H1 (cell line): ENCODE results near the gene FAM8A1. TPM values are rescaled to one million over a fixed set of nuclear protein-coding genes. Genes with fewer than 3 reads are reported as not detected.

Experiments used
- CTCF ChIA-PET: fragments of 300-600 bp; sonication (Branson Sonifier 250); formaldehyde crosslinking; loops from one replicate; lab custom pipeline; 2021; ENCODE audit not compliant: partially characterized antibody; lab: Charles Lee
- POLR2A ChIA-PET: fragments of 300-600 bp; sonication (Branson Sonifier 250); formaldehyde crosslinking; loops from one replicate; lab custom pipeline; 2021; ENCODE audit warnings: inconsistent platforms; ENCODE audit not compliant: partially characterized antibody; lab: Charles Lee
- DNase-seq, 2 experiments: peaks; one replicate each; pipeline versions ENCODE4 v3.0.0 to v3.0.0-alpha.2; 2010 to 2022; ENCODE audit warnings: low spot score in 2 of 2, low read depth in 1 of 2, mixed read lengths in 1 of 2
- FAIRE-seq: peaks from 2 replicates; lab custom pipeline; 2011; peaks lifted over from hg19 to GRCh38; lab: Jason Lieb, UNC
- H2AFZ ChIP-seq: 2 replicates; pipeline ENCODE4 v1.8.1; 2012; ENCODE audit warnings: low read length, inconsistent platforms
- H2AK5ac ChIP-seq: 2 replicates; pipeline ENCODE4 v1.6.1; 2013; ENCODE audit warnings: low read depth, low read length
- H2BK120ac ChIP-seq: replicated peaks from 2 replicates; pipeline ENCODE3; 2013; ENCODE audit warnings: low read depth, low read length, inconsistent platforms
- H2BK12ac ChIP-seq: 2 replicates; pipeline ENCODE4 v1.6.1; 2013; ENCODE audit warnings: low read depth, low read length
- H2BK15ac ChIP-seq: 2 replicates; pipeline ENCODE4 v1.6.1; 2013; ENCODE audit warnings: low read length
- H2BK20ac ChIP-seq: 2 replicates; pipeline ENCODE4 v1.6.1; 2013; ENCODE audit warnings: low read length
- H2BK5ac ChIP-seq: 2 replicates; pipeline ENCODE4 v1.6.1; 2013; ENCODE audit warnings: low read depth, low read length
- H3K14ac ChIP-seq: 2 replicates; pipeline ENCODE4 v1.6.1; 2013; ENCODE audit warnings: inconsistent platforms; ENCODE audit not compliant: insufficient read length
- H3K18ac ChIP-seq: 2 replicates; pipeline ENCODE4 v1.6.1; 2013; ENCODE audit warnings: low read length; ENCODE audit errors: extremely low read depth
- H3K23ac ChIP-seq: 2 replicates; pipeline ENCODE4 v1.6.1; 2013; ENCODE audit warnings: inconsistent platforms; ENCODE audit not compliant: insufficient read length
- H3K23me2 ChIP-seq: 2 replicates; pipeline ENCODE4 v1.6.1; 2013; ENCODE audit warnings: low read depth, low read length
- H3K27ac ChIP-seq: 2 replicates; pipeline ENCODE4 v1.6.1; 2011; ENCODE audit warnings: low read depth, low read length, inconsistent platforms
- H3K27me3 ChIP-seq, 4 experiments: replicated peaks in 1 of 4; 1 replicate in 1 of 4; 2 replicates in 3 of 4; pipeline versions ENCODE4 v1.6.1 to v1.8.1; 2011 to 2013; ENCODE audit warnings: low read length in 3 of 4, mild to moderate bottlenecking in 3 of 4, inconsistent platforms in 2 of 4, mixed read lengths in 2 of 4, moderate library complexity in 1 of 4; ENCODE audit not compliant: control insufficient read depth in 3 of 4, insufficient read depth in 3 of 4; ENCODE audit errors: extremely low read depth in 1 of 4
- H3K36me3 ChIP-seq, 4 experiments: 2 replicates each; pipeline versions ENCODE4 v1.6.1 to v1.8.1; 2011 to 2013; ENCODE audit warnings: mild to moderate bottlenecking in 4 of 4, low read length in 3 of 4, moderate library complexity in 2 of 4, control low read depth in 1 of 4, inconsistent platforms in 1 of 4; ENCODE audit not compliant: insufficient read depth in 4 of 4, control insufficient read depth in 2 of 4
- H3K4ac ChIP-seq: replicated peaks from 2 replicates; pipeline ENCODE3; 2013; ENCODE audit warnings: low read length, low read depth, mixed read lengths, inconsistent platforms; ENCODE audit not compliant: insufficient read length
- H3K4me1 ChIP-seq, 4 experiments: replicated peaks in 1 of 4; 1 replicate in 1 of 4; 2 replicates in 3 of 4; pipeline versions ENCODE4 v1.6.1 to v1.8.1; 2011 to 2013; ENCODE audit warnings: low read length in 3 of 4, inconsistent platforms in 2 of 4, mixed read lengths in 1 of 4; ENCODE audit not compliant: insufficient read depth in 4 of 4, control insufficient read depth in 3 of 4
- H3K4me2 ChIP-seq, 2 experiments: 2 replicates each; pipeline versions ENCODE4 v1.6.1 to v1.8.1; 2011 to 2013; ENCODE audit warnings: low read depth in 2 of 2, low read length in 2 of 2, control low read depth in 1 of 2, inconsistent platforms in 1 of 2, mild to moderate bottlenecking in 1 of 2; ENCODE audit not compliant: insufficient read depth in 1 of 2
- H3K4me3 ChIP-seq, 4 experiments: fragments of 200-600, 300-600 bp in 1 of 4; sonication (generic), shearing (Covaris generic), sonication (Bioruptor Twin) in 1 of 4; 2 replicates each; pipeline versions ENCODE4 v1.5.1 to v1.8.1; 2011 to 2016; ENCODE audit warnings: low read length in 4 of 4, low read depth in 3 of 4, control low read depth in 2 of 4, inconsistent platforms in 2 of 4, mild to moderate bottlenecking in 2 of 4, mixed read lengths in 1 of 4, moderate library complexity in 1 of 4; ENCODE audit not compliant: insufficient read depth in 2 of 4; ENCODE audit errors: extremely low read depth in 1 of 4
- H3K56ac ChIP-seq: replicated peaks from 2 replicates; pipeline ENCODE3; 2013; ENCODE audit warnings: low read depth, mild to moderate bottlenecking, mixed read lengths, low read length, inconsistent platforms; ENCODE audit not compliant: insufficient read length
- H3K79me1 ChIP-seq: 2 replicates; pipeline ENCODE4 v1.6.1; 2013; ENCODE audit warnings: low read depth, low read length, control low read depth
- H3K79me2 ChIP-seq, 2 experiments: 2 replicates each; pipeline versions ENCODE4 v1.6.1 to v1.8.1; 2012 to 2013; ENCODE audit warnings: low read length in 2 of 2, mild to moderate bottlenecking in 2 of 2, inconsistent platforms in 1 of 2; ENCODE audit not compliant: insufficient read depth in 2 of 2, control insufficient read depth in 1 of 2
- H3K9ac ChIP-seq, 4 experiments: replicated peaks in 1 of 4; 1 replicate in 1 of 4; 2 replicates in 3 of 4; pipeline versions ENCODE4 v1.6.1 to v1.8.1; 2011 to 2013; ENCODE audit warnings: low read depth in 3 of 4, low read length in 3 of 4, control low read depth in 2 of 4, mild to moderate bottlenecking in 2 of 4, moderate library complexity in 2 of 4, inconsistent platforms in 1 of 4; ENCODE audit errors: extremely low read depth in 1 of 4
- H3K9me3 ChIP-seq, 2 experiments: 2 replicates each; pipeline versions ENCODE4 v1.6.1 to v1.8.1; 2012 to 2013; ENCODE audit warnings: mild to moderate bottlenecking in 2 of 2, moderate library complexity in 2 of 2, control low read depth in 1 of 2, inconsistent platforms in 1 of 2, low read depth in 1 of 2, low read length in 1 of 2, mixed read lengths in 1 of 2; ENCODE audit not compliant: insufficient read depth in 2 of 2
- H4K20me1 ChIP-seq, 2 experiments: replicated peaks in 1 of 2; 2 replicates each; pipeline versions ENCODE3 to v1.8.1; 2011 to 2013; ENCODE audit warnings: inconsistent platforms in 2 of 2, low read length in 2 of 2, mild to moderate bottlenecking in 1 of 2; ENCODE audit not compliant: insufficient read depth in 2 of 2, control insufficient read depth in 1 of 2
- H4K5ac ChIP-seq: 2 replicates; pipeline ENCODE4 v1.6.1; 2013; ENCODE audit warnings: low read length, low read depth, mixed read lengths, inconsistent platforms; ENCODE audit not compliant: insufficient read length
- H4K8ac ChIP-seq: 2 replicates; pipeline ENCODE4 v1.8.0; 2013; ENCODE audit warnings: mild to moderate bottlenecking, moderate library complexity, low read length, inconsistent platforms; ENCODE audit not compliant: insufficient read depth; ENCODE audit errors: extremely low read depth
- H4K91ac ChIP-seq: replicated peaks from 2 replicates; pipeline ENCODE3; 2013; ENCODE audit warnings: low read length, mixed read lengths, inconsistent platforms; ENCODE audit not compliant: insufficient read length
- BCL11A ChIP-seq, 2 experiments: IDR thresholded peaks; one replicate each; pipeline ENCODE4 v1.6.1; 2011; ENCODE audit warnings: low read depth in 2 of 2, low read length in 2 of 2, mild to moderate bottlenecking in 2 of 2
- CBX8 ChIP-seq: fragments of 300-800, 300-1000 bp; sonication (generic); IDR thresholded peaks from 2 replicates; pipeline ENCODE4 v1.7.1; 2016; ENCODE audit warnings: low read depth, low read length, borderline replicate concordance
- GABPA ChIP-seq: IDR thresholded peaks from 2 replicates; pipeline ENCODE4 v1.6.1; 2011; ENCODE audit warnings: mild to moderate bottlenecking, low read length, moderate library complexity, borderline replicate concordance; ENCODE audit not compliant: insufficient read depth
- KDM4A ChIP-seq: IDR thresholded peaks from one replicate; pipeline ENCODE4 v1.7.1; 2012; ENCODE audit warnings: low read depth, mild to moderate bottlenecking, moderate library complexity, low read length, inconsistent platforms; ENCODE audit not compliant: severe bottlenecking
- POLR2A ChIP-seq, 2 experiments: IDR thresholded peaks; 1 replicate in 1 of 2; 2 replicates in 1 of 2; pipeline ENCODE4 v1.6.1; 2011; ENCODE audit warnings: low read depth in 2 of 2, low read length in 2 of 2, mild to moderate bottlenecking in 2 of 2; ENCODE audit errors: control extremely low read depth in 1 of 2
- RNF2 ChIP-seq: fragments of 200-900, 300-1000 bp; sonication (generic); IDR thresholded peaks from 2 replicates; pipeline ENCODE4 v1.7.1; 2016; ENCODE audit warnings: borderline replicate concordance, low read depth, mild to moderate bottlenecking, antibody characterized with exemption, low read length; ENCODE audit not compliant: poor library complexity, severe bottlenecking; ENCODE audit errors: missing control alignments
- SP2 ChIP-seq: IDR thresholded peaks from 2 replicates; pipeline ENCODE4 v1.6.1; 2012; ENCODE audit warnings: mild to moderate bottlenecking, low read length, inconsistent platforms
- SUZ12 ChIP-seq: fragments of 200-600 bp; sonication (generic); IDR thresholded peaks from 2 replicates; pipeline ENCODE4 v1.6.1; 2012; ENCODE audit warnings: mild to moderate bottlenecking, inconsistent platforms, low read length, moderate library complexity, mixed read lengths
- WGBS, 2 experiments: shearing (Covaris generic) in 1 of 2; methylation state at CpG; one replicate each; pipeline versions ENCODE4 v1.1.6 to v1.1.7; 2013 to 2015; ENCODE audit warnings: low lambda C conversion rate in 2 of 2, mixed read lengths in 2 of 2, inconsistent platforms in 1 of 2, low coverage in 1 of 2, missing lambda C conversion rate in 1 of 2; ENCODE audit not compliant: insufficient replicate concordance in 2 of 2, insufficient coverage in 1 of 2, insufficient read length in 1 of 2; ENCODE audit errors: extremely low coverage in 1 of 2, missing lambda C conversion rate in 1 of 2; 5-methylcytosine and 5-hydroxymethylcytosine counted together
- polyA plus RNA-seq, 7 experiments: library from polyadenylated mRNA; depleted of rRNA in 3 of 7; stranded (reverse) in 5 of 7; unstranded in 2 of 7; fragments of >200 nt in 5 of 7; fragments of 200-250 nt in 2 of 7; gene quantifications; 1 replicate in 5 of 7; 2 replicates in 1 of 7; 4 replicates in 1 of 7; pipeline versions ENCODE4 v1.2.1 to v1.2.3, GENCODE V29; 2011 to 2013; ENCODE audit warnings: missing spikeins in 2 of 7, mixed read lengths in 2 of 7
- total RNA-seq: library from RNA; stranded (reverse); fragmentation: NEBNext Ultra II Directional; extraction: Animal tissue kit (Norgen Biotek cat#: 25700); gene quantifications from 2 replicates; pipeline ENCODE4 v1.2.1, GENCODE V29; 2021

The FAM8A1 gene
- total and polyA plus RNA-seq, 2 of the 8 experiments (the other 6 are each of a cell fraction or from before 2014, with no cell fraction given), result 3.4 to 9.2 TPM

GRCh38 chr6:17638212-17638715 lies 38.2 kb downstream of the FAM8A1 start:
- Histone ChIP-seq H4K20me1 (peaks cover 2 to 5% of the 10 kb centered on the region in 2 experiments), H3K56ac (no peak overlapping the region), H3K9ac (no peak overlapping the region), H2BK15ac (no peak overlapping the region), H3K23ac (no peak overlapping the region), H3K36me3 (peaks cover 10 to 62% (median 47%) of the 10 kb centered on the region in 4 experiments), H3K14ac (no peak overlapping the region), H4K8ac (no peak overlapping the region), H3K79me1 (peaks cover 2% of the 10 kb centered on the region; the same call in 1 of the 2 replicates), H3K23me2 (no peaks in the 10 kb centered on the region), H3K4me3 (no peak overlapping the region), H3K79me2 (peaks cover 0 to 23% of the 10 kb centered on the region in 2 experiments; a peak in 1 of 4 replicates), H2BK20ac (no peak overlapping the region), H2BK120ac (no peak overlapping the region), H3K27ac (no peak overlapping the region), H3K4me2 (no peak overlapping the region), H4K91ac (no peak overlapping the region), H4K5ac (no peak overlapping the region), H2BK5ac (no peak overlapping the region), H3K9me3 (no peaks in the 10 kb centered on the region), H2AK5ac (no peak overlapping the region), H3K27me3 (no peaks in the 10 kb centered on the region), H3K18ac (no peak overlapping the region), H3K4me1 (no peaks in the 10 kb centered on the region), H2BK12ac (no peak overlapping the region), H2AFZ (no peak overlapping the region), H3K4ac (no peak overlapping the region)
- ChIA-PET CTCF (interaction anchor here (0.7 kb wide), 1 partner anchor 171 kb away, joined by 3 read pairs; no protein-coding TSS in a partner anchor), POLR2A (no interaction called here)
- WGBS, 2 experiments, result 92% methylated on average over 2 of the region's 2 CpGs; no CpG with 5 or more reads in 1 of the 2 experiments
- DNase-seq (no peak), FAIRE-seq (no peak)
- TF ChIP-seq KDM4A (no peak), CBX8 (no peak), BCL11A (IDR thresholded peaks at IDR 0.05; ENCODE audit: low read depth in 2 of 2, low read length in 2 of 2) (no peak), SUZ12 (no peak), SP2 (no peak), GABPA (no peak), RNF2 (no peak), POLR2A (IDR thresholded peaks at IDR 0.05; ENCODE audit: control extremely low read depth in 1 of 2, low read depth in 2 of 2, low read length in 2 of 2) (no peak)
